Glomerular visceral epithelial cell (primary cell): ENCODE measurements around the gene WDR93.

Source experiments
- DNase-seq: peaks from one replicate; pipeline ENCODE4 v3.0.0-alpha.2; 2016; ENCODE audit errors: extremely low spot score

The WDR93 gene

DNA sequence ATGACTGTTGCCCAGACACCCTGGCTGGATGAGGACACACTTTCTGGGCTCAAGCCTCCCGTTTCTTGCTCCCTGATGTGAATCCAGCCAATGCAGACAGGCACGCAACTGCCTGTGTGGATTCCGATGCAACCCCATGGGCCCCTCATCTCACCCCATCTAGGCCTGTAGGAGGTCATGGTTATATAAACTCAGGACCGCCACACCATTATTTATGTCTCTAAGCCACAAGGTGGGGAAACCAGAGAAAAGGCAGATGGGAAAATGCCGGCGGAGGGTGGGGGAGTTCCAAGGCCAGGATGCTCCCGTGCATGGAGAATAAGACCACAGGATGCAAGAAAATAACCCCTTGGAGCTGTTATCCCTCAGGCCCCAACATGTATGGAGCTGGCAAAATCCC lies 58.4 kb downstream of the WDR93 start:
- DNase-seq: no peak

DNA sequence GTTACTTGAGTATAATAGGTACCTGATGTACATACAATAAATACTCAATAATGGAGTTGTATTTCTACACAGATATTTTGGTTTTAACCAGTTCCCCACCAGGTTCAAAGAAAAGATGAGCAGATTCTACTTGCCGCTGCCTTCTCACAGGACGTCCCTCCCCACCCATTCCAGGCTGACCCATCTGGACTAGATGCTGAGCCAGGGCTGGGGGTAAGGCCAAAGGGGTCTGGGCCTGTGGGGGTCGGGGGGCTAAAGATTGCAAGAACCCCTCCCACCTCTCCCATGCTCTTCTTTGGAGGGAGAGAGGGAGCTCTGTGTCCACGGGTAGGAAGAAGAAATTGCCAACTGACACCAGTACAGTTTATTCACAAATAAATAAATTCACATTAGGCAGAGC lies 58.9 kb downstream of the WDR93 start:
- no peak for DNase-seq

DNA sequence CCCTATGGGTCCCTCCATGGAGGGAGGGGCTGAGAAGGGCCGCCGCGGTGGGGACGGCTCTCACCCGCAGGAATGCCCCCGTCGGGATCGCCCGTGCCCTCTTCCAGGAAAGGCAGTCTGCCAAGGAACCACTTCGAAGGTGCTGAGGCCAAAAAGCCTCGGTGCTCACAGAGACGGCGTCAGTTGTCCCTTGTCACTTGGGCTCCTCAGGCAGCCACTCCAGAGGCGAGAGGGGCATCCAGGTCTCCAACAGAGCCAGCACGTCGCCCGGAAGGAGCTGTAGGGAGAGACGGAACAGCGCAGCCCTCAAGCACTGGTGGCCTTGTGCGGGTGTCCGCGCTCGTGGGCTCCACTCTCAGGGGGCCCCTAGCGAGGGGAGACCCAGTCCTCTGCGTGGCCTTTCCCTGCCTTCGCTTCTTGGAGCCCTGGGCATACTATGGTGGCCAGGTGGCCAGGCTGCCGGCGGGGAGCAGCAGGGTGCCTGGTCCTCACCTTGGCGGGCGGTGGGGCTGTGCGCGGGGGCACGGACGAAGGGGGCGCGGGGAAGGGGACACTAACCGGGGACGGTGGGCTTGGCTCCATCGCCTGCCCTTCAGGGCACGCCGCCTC lies 59.4 kb downstream of the WDR93 start:
- DNase-seq: no peak

DNA sequence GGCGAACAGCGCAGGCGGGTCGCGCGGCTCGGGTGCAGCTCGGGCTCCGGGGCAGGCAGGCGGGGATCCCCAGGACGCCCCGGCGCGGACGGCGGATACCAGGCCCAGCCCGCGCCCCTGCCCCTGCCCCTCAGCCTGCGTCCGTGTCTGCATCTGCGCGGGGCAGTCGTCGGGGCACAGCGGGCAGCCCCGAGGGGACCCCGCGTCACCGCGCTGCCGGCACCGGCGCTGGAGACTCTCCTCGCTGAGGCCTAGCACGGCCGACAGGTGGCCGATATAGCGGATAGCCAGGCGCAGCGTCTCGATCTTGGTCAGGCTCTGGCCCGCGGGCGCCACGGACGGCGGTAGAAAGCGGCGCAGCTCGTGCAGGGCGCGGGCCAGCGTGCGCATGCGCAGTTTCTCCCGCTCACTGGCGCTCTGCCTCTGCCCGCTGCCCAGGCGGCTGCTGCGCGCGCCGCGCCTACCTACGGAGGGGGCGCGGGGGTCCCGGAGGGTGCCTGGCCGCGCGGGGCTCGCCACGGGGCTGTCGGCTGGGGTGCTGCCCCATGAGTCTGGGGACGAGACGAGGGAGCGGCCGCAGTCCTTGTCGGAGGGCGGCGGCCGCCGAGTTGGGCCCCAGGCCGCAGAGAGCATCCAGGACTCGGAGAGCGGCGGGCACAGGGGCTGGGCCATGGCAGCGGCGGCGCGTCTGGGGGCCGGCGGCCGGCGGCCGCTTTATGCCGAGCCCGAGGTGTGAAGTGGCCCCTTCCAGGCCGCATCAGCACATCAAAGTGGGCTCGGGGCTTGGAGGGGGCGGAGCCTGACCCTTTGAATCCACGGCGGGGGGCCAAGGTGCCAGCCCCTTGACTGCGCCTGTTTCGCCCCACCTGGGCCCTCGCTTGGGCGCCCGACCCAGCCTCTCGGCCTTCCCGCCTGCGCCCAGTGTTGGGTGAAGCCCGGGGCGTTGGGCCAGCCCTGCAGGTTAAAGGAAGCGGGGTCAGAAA lies 60.2 kb downstream of the WDR93 start, which contains the start of gene MESP1:
TSS of gene MESP1 (minus strand) at position 690 of the 983 bp plus-strand sequence. CDS start at position 672, 18 bp downstream.
- DNase-seq: peak; percentile 94

DNA sequence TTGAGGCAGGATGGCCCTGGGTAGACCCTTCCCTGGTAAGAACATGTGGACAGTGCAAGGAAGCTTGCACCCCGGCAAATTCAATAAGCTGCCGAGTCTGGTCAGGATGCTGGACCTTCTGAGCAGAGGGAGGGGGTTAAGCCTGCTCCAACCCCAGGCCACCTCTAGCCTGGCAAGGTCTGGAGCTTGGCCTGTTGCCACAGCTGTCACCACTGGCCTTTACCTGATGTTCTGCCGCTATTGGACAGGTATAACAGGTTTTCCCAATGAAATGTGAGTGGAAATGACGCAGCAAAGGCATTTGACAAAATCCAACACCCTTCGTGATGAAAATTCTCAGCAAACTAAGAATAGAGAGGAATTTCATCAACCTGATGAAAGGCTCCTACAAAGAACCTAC lies 61.1 kb downstream of the WDR93 start:
- no peak for DNase-seq

DNA sequence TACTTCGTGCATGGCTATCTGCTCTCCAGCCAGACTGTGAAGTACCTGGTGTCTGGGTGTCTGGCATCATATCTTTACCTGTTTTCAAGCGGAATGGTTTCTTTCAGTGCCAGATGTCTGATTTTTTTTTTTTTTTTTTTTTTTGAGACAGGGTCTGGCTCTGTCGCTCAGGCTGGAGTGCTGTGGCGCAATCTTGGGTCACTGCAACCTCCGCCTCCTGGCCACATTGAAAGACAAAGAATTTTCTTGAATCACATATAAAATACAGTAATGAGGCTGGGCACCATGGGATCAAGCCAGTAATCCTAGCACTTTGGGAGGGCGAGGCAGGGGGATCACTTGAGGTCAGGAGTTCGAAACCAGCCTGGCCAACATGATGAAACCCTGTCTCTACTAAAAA lies 63.2 kb downstream of the WDR93 start:
- DNase-seq: no peak

DNA sequence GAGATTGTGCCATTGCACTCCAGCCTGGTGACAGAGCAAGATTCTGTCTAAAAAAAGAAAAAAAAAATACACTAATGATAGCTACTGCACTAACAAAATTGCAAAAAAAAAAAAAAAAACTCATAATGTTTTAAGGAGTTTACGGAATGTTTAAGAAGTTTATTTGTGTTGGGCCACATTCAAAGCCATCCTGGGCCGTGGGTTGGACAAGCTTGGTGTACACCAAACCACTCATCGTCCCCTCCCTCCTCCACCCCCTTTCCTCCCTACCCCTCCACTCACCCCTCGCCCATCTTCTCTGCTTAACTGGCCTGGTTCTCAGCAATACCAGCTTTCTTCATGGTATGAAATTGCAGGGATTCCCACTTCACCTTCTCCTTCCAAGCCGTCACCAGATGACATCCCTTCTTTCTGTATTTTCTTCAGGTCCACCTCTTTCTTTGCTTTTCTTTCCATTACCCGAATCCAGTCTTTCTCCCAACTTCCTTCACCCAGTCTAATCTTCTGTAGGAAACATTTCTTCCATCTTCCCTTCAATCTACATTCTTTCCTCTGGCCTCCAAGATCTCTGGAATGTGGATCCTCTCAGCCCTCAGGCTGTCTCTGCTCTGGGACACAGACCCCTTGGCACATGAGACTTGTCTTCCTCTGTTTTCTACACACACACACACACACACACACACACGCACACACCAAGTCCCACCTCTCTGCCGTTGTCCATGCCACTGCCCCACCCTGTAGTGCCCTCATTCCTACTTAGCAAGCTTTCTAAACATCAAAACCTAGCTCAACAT lies 63.9 kb downstream of the WDR93 start:
- DNase-seq: no peak

DNA sequence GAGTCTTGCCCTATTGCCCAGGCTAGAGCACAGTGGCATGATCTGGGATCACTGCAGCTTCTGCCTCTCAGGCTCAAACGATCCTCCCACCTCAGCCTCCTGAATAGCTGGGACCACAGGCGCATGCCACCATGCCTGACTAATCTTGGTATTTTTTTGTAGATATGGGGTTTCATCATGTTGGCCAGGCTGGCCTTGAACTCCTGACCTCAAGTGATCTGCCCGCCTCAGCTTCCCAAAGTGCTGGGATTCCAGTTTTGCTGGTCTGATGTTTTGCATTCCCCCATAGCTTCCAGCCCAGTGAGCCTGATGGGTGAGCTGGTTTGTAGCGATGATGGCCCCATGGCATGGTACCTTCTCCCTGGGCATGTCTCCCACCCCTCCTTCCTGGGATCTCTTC lies 65.1 kb downstream of the WDR93 start:
- DNase-seq: no peak

DNA sequence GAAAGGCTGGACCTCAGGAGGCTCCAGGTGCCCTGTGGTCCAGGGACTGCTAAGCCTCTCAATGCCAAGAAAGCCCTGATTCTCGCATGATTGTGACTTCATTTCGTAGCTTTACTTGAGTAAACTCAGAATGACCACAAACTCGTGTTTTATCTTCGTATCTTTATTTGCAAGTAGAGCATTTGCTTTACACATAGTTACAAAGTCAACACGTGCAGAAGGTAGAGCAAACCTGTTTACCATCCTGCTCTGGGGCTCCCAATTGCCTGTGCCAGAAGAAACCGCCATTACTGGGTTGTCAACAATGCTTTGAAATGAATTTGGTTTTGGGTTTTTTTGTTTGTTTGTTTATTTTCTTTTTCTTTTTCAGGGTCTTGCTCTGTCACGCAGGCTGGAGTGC lies 66.3 kb downstream of the WDR93 start:
- DNase-seq: no peak

DNA sequence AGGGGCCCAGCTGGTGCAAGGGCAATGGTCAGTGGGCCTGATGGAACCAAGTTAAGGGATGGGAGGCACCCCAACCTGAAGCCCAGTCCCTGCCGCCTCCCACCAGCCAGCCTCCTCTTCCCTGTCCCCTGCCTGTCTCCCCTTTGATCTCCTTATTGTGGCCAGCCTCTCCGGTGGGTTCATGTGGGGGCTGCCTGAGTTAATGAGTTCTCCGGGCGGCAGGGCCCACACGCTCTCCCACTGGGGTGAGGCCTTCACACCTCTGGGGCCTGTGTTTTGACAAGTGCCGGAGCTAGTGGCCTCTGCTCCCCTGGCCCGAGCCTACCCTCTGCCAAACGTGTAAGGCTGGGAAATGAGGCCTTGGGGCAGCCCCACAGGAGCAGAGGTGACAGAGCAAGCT lies 67.7 kb downstream of the WDR93 start:
- DNase-seq: no peak

DNA sequence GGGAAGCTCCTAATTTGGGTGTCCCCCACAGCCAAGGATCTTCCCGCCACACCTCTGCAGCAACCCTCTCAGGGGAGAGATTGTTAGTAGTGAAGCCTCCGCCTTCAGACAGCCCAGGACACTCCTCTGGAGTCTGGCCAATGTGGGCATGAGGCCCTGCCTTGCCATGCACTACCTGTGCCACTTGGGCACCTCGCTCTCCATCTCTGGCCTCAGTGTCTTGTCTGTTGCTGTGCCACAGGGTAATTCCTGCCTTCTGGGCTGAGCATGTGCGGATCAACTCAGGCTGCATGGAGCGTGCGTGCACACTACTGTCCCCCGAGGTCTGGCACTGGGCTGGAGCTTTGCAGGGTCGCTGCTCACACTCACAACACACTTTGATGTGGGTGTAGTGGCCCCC lies 68.4 kb downstream of the WDR93 start:
- no peak for DNase-seq

DNA sequence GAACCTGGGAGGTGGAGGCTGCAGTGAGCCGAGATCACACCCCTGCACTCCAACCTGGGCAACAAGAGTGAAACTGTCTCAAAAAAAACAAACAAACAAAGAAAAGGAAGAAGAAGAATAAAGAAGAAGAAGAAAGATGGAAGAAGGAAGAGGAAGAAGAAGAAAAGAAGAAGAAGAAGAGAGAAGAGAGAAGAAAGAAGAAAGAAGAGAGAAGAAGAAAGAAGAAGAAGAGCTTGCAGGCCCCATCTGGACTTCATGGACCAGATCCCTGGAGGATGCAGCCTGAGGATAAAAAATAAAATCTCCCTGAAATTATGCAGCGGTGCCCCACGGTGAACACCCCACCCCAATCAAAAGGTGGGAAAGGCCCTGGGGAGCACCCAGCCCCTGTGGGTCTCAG lies 69.2 kb downstream of the WDR93 start:
- DNase-seq: no peak

DNA sequence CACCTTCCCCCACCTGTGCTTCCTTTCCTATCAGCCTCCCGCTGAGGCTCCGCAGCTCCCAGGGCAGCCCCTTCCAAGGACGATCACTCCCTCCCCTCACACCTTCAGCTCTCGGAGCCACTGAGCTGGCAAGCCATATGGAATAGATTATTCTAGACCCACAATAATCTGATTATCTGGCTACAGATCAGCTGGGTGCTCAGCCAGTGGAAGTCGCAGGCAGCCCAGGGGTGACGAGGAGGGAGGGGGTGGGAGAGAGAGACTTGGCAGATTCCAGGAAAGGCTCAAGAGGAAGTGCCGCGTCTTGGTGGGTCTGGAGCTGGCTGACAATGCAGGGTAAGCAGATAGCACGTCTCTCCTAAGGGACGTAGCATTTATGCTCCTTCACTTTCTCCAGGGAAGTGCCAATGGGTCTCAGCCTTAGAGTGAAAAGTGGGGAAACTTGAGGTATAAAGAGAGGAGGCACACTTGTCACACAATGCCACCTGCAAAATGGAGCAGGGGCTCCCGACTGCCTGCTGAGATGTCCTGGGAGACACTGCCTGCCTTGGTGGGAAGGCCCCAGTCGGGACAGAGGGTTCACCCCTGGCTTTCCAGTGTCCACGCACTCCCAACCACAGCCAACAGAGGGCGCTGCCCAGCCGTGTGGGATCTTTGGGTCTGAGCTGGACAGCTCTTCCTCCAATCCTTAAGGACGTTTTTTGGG lies 69.8 kb downstream of the WDR93 start:
- peak; percentile 79 for DNase-seq

DNA sequence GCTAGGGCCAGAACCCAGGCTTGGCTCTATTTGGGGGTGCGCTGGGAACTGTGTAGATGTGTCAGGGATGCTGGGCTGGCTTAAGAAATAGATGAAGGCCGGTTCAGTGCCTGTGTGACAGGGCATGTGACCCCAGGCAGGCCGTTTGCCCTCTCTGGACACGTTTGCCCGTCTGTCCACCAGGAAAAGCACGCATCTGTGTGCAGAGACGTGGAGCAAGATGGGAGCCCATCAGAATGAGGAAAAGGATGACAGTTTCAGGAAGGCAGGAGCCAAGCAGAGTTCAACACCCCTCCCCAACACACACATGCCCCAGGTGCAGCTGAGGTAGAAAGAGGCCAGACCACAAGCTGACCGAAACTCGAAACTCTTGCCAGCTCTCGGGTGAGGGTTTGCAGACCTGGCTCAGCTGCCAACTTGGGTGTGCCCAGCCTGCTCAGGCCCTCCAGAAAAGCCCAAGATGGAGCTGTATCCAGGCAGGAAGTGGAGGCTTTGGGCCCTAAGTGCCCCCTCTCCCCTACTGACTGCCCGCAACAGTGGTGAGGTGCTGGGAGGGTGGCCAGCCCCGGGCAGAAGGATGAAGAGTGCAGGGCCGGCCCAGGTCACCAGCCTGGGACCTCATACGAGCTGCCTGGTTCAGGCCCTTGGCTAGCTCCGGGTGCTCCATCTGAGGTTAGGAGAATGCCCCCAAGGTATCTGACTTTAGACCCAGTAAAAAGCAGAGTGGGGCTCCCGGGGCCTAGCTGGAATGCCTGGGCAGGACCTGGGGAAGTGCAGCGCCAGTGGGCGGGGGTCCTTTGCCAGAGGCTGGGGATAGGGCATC lies 70.6 kb downstream of the WDR93 start:
- DNase-seq: no peak

DNA sequence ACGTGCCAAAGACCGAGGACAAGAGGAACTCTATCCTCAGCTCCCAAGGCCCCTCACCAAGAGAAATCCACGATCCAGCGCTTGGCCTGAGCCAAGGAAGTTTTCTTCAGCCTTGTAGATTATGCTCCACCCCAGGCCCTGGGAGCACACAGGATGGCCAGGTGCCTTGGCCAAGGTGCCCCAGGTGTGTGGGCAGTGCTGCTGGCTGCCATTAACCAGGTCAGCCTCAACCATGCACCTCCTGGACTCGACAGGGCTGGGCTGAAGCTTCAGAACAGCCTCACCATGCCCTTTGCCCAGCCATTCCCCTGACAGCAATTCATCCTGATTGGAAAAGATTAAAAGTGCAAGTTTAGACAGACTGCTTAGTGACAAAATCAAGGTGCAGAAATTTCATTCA lies 71.3 kb downstream of the WDR93 start:
- DNase-seq: no peak

DNA sequence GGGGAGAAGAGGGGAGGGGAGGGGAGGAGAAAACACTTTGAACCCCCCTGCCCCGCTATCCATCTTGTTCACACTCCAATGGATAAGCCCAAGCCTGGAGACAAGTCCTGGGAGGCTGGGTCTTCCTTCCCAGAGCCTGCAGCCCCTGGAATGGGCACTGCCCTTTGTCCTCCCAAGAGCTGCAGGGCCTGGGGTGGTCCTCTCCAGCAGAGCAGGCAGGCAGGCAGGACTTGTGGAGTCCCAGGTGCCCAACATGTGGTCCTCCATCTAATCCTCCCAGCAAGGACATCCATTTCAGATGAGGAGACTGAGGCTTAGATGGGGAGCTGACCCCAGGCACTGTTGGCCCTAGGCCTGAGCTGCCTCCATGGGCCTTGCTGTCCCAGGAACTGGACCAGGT lies 75.1 kb downstream of the WDR93 start:
- DNase-seq: no peak

DNA sequence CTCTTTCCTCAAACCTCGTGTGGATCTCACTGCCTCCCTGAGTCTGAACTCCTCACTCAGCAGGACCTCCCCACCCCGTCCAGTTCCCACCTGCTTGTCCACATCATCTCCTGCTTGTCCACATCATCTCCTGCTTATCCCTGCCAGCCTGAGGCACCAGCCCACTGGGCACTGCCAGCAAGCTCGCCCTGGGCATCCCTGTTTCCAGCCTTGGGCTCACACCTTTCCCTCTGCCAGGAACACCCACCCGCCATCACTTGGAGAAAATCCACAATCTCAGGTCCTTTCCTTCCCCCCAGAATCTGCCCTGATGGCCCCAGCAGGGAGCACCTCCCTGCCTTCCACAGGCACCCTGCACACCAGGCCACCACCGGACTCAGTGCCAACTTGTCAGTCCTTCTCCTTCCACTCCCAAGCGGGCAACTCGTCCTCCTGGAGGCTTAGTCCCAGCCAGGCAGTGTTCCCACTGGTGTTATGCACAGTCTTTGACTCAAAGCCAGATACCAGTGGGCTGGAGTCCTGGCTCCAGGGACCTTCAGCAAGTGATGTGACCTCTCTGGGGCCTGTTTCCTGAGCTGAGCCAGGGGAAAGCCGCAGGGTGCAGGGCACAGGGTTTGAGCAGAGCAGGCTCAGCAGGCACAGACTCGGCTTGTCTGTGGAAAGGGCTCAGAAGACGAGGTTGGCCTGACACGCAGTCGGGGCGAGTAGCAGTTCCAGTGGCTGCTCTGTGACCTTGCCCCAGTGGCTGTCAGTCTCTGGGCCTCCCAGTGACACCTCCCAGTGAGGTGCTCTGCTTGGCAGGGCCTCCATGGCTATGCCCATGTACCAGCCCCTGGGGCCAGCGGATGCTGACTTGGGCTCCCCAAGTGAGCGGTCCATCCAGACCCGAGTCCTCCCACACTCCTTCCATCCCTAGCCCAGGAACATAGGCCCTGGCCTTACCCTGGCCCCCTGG lies 76.0 kb downstream of the WDR93 start:
- no peak for DNase-seq

DNA sequence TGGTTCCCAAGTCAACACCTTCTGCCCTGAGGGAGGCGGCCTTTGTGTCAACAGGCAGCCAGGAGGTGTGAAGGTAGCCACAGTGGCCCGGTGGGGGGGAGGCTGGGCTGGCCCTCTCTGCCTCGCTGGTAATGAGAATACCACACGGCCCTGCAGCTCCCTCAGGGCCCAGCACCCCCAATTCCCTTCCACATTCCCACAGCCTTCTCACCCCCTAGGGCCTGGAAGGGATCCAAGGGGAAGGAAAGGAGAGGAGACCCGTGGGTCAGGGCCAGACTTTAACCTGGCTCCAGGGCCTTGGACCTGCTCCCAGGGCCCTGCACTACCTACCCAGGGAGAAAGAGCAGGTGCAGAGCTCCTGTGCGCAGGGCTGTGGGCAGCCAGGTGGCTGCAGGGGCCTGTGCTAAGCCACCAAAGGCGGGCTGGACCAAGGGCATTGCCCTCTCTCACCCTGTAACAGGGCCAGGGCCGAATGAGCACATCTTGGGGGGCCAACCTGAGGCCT lies 76.9 kb downstream of the WDR93 start:
- no peak for DNase-seq

DNA sequence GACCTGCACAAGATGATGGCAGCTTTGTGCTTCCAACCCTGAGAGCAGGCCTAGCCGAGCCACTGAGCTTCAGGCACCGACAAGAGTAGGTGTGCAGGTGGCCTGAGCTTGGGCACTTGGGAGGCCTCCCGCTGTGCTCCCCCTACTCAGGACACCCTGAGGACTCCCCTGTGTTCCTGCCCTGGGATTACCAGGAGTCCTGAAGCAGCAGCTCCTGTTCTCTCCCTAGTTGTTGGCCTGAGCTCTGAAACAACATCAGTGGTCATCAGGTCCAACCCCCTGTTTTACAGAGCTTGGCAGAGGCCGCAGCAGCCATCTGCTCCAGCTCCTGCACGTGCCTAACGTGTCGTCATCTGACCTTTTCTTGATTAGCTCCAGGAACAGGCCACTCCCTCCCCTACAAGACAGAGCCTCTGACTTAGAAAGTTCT lies 77.5 kb downstream of the WDR93 start:
- DNase-seq: no peak
